Measurements from ENCODE around the gene ZNF311. TPM values are rescaled to one million over a fixed set of nuclear protein-coding genes. Genes with fewer than 3 reads are reported as not detected.

Gene ZNF311
- total and polyA plus RNA-seq, 9 of the 15 experiments (the other 6 are each of a cell fraction or from before 2014, with no cell fraction given): 5.1 to 10.0 (median 7.5) TPM

DNA sequence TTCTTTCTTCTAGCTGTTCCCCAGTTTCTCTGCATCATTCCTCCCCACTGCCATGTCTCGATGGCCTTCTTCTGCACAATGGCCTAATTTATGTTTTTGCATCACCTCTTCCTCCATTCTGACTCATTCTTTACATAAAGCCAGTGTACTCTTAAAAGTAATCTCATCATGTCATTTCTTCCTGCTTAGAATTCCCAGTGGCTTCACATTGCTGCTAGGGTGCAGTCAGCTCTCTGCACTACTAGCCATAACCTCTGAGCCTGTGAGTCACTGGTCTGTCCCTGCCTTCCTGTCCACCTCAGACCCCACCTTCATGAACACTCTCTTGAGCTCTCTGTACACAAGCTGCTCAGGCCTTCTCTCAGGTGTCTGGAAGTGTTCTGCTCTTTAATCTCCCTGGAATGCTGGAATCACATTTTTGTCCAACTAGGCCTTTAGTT is 57.3 kb downstream of the ZNF311 start (continued):
- TF ChIP-seq, protein P1, sequence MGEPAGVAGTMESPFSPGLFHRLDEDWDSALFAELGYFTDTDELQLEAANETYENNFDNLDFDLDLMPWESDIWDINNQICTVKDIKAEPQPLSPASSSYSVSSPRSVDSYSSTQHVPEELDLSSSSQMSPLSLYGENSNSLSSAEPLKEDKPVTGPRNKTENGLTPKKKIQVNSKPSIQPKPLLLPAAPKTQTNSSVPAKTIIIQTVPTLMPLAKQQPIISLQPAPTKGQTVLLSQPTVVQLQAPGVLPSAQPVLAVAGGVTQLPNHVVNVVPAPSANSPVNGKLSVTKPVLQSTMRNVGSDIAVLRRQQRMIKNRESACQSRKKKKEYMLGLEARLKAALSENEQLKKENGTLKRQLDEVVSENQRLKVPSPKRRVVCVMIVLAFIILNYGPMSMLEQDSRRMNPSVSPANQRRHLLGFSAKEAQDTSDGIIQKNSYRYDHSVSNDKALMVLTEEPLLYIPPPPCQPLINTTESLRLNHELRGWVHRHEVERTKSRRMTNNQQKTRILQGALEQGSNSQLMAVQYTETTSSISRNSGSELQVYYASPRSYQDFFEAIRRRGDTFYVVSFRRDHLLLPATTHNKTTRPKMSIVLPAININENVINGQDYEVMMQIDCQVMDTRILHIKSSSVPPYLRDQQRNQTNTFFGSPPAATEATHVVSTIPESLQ (CRISPR knock-in tag; IDR thresholded peaks at IDR 0.05): no peak
- TF ChIP-seq ZNF561 (CRISPR knock-in tag; conservative IDR thresholded peaks at IDR 0.05) (no peak), BHLHE40 (IDR thresholded peaks at IDR 0.05; ENCODE audit: low read length) (no peak), FOXK2 (conservative IDR thresholded peaks at IDR 0.05 in 1 of 2, IDR thresholded peaks at IDR 0.05 in 1 of 2; ENCODE audit: low read depth in 2 of 2) (peak; percentile 21 to 59; a peak in 1 of 4 replicates), NFXL1 (CRISPR knock-in tag; IDR thresholded peaks at IDR 0.05) (no peak), TAL1 (IDR thresholded peaks at IDR 0.05) (no peak), JUND (IDR thresholded peaks at IDR 0.05; ENCODE audit: borderline replicate concordance, low read depth, low read length) (peak; percentile 82), JUND (tag; IDR thresholded peaks at IDR 0.05; ENCODE audit: borderline replicate concordance, low read depth, low read length) (peak; percentile 62; the same call in 1 of the 3 replicates), NCOR1 (IDR thresholded peaks at IDR 0.05) (no peak), MYC (IDR thresholded peaks at IDR 0.05; ENCODE audit: low read depth, low read length) (no peak), MYC (CRISPR knock-in tag; IDR thresholded peaks at IDR 0.05; ENCODE audit: borderline replicate concordance, low read depth) (no peak), NFIX (CRISPR knock-in tag; IDR thresholded peaks at IDR 0.05; ENCODE audit: low read depth) (no peak), SNIP1 (IDR thresholded peaks at IDR 0.05; ENCODE audit: low read depth) (no peak), ZC3H4 (CRISPR knock-in tag; IDR thresholded peaks at IDR 0.05; ENCODE audit: borderline replicate concordance) (no peak), ZEB2 (IDR thresholded peaks at IDR 0.05) (peak; percentile 42; the same call in 1 of the 2 replicates), CBX8 (IDR thresholded peaks at IDR 0.05; ENCODE audit: borderline replicate concordance, extremely low read depth, low read depth, low read length, poor library complexity, severe bottlenecking) (no peak), ZNF174 (CRISPR knock-in tag; IDR thresholded peaks at IDR 0.05) (no peak), SOX6 (IDR thresholded peaks at IDR 0.05) (no peak), HNRNPLL (IDR thresholded peaks at IDR 0.05; ENCODE audit: low read depth, low read length, poor library complexity, severe bottlenecking) (no peak), SAP30 (IDR thresholded peaks at IDR 0.05; ENCODE audit: borderline replicate concordance, insufficient read depth, low read depth, low read length, poor library complexity, severe bottlenecking) (no peak), FOXK1 (CRISPR knock-in tag; IDR thresholded peaks at IDR 0.05; ENCODE audit: borderline replicate concordance) (no peak), ELF4 (CRISPR knock-in tag; IDR thresholded peaks at IDR 0.05) (0 out of 2 replicates have a peak, but pooled peaks have one; percentile 51)
- TF ChIP-seq, protein P2, sequence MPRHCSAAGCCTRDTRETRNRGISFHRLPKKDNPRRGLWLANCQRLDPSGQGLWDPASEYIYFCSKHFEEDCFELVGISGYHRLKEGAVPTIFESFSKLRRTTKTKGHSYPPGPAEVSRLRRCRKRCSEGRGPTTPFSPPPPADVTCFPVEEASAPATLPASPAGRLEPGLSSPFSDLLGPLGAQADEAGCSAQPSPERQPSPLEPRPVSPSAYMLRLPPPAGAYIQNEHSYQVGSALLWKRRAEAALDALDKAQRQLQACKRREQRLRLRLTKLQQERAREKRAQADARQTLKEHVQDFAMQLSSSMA (CRISPR knock-in tag; IDR thresholded peaks at IDR 0.05): no peak
- TF ChIP-seq, protein P3, sequence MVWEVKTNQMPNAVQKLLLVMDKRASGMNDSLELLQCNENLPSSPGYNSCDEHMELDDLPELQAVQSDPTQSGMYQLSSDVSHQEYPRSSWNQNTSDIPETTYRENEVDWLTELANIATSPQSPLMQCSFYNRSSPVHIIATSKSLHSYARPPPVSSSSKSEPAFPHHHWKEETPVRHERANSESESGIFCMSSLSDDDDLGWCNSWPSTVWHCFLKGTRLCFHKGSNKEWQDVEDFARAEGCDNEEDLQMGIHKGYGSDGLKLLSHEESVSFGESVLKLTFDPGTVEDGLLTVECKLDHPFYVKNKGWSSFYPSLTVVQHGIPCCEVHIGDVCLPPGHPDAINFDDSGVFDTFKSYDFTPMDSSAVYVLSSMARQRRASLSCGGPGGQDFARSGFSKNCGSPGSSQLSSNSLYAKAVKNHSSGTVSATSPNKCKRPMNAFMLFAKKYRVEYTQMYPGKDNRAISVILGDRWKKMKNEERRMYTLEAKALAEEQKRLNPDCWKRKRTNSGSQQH (CRISPR knock-in tag; IDR thresholded peaks at IDR 0.05): no peak
- TF ChIP-seq, protein P4, sequence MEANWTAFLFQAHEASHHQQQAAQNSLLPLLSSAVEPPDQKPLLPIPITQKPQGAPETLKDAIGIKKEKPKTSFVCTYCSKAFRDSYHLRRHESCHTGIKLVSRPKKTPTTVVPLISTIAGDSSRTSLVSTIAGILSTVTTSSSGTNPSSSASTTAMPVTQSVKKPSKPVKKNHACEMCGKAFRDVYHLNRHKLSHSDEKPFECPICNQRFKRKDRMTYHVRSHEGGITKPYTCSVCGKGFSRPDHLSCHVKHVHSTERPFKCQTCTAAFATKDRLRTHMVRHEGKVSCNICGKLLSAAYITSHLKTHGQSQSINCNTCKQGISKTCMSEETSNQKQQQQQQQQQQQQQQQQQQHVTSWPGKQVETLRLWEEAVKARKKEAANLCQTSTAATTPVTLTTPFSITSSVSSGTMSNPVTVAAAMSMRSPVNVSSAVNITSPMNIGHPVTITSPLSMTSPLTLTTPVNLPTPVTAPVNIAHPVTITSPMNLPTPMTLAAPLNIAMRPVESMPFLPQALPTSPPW (CRISPR knock-in tag; IDR thresholded peaks at IDR 0.05): no peak
